ENCODE measurements around the gene TEX22. TPM values are rescaled to one million over a fixed set of nuclear protein-coding genes. Genes with fewer than 3 reads are reported as not detected.

TEX22 gene
- total RNA-seq, 4 donors from 2014 or later = under 0.01 to 0.19 (median 0.17) TPM; not detected in 1

- H3K27me3 ChIP-seq = no peaks in the 10 kb centered on the region
- no peak overlapping the region for H3K4me3 ChIP-seq
- intact Hi-C loops (cut with DNase I) = no loop called here
These were observed 21.6 kb upstream of the TEX22 start for GRCh38 chr14:105376521-105377440.

GRCh38 chr14:105377555-105378182 is 20.7 kb upstream of the TEX22 start:
- TF ChIP-seq POLR2A (IDR thresholded peaks at IDR 0.05; ENCODE audit: low read depth) (no peak), POLR2AphosphoS5 (IDR thresholded peaks at IDR 0.05) (no peak), EP300 (IDR thresholded peaks at IDR 0.05) (no peak)
- no peaks in the 10 kb centered on the region for H3K4me1 ChIP-seq
- WGBS = 88% methylated on average over 23 of the region's 23 CpGs
- peaks cover 25 to 47% (median 32%) of the 10 kb centered on the region in 4 donors for H3K36me3 ChIP-seq
- H3K9me3 ChIP-seq = no peaks in the 10 kb centered on the region
- no peak for DNase-seq (ENCODE audit: extremely low spot score)
- H3K27me3 ChIP-seq = no peaks in the 10 kb centered on the region
- intact Hi-C loops (cut with DNase I) = no loop called here
- no peak overlapping the region for H3K27ac ChIP-seq (replicated peaks in 1 of 4)
- H3K4me3 ChIP-seq = no peak overlapping the region

More at GRCh38 chr14:105376521-105377440, 21.6 kb upstream of the TEX22 start:
- no peaks in the 10 kb centered on the region for H3K4me1 ChIP-seq
- peaks cover 16 to 39% (median 23%) of the 10 kb centered on the region in 4 donors for H3K36me3 ChIP-seq
- H3K27ac ChIP-seq (replicated peaks in 1 of 4) = no peak overlapping the region
- 86% methylated on average over 16 of the region's 34 CpGs for WGBS
- no peak for DNase-seq (ENCODE audit: extremely low spot score)
- no peaks in the 10 kb centered on the region for H3K9me3 ChIP-seq
- TF ChIP-seq CTCF (IDR thresholded peaks at IDR 0.05) (no peak), POLR2A (IDR thresholded peaks at IDR 0.05; ENCODE audit: low read depth) (no peak), EP300 (IDR thresholded peaks at IDR 0.05) (no peak), POLR2AphosphoS5 (IDR thresholded peaks at IDR 0.05) (no peak)

- no peak overlapping the region for H3K4me3 ChIP-seq
- H3K27ac ChIP-seq (replicated peaks in 1 of 4) = no peak overlapping the region
- H3K9me3 ChIP-seq = no peaks in the 10 kb centered on the region
- no peaks in the 10 kb centered on the region for H3K4me1 ChIP-seq
- H3K36me3 ChIP-seq = peaks cover 28 to 51% (median 37%) of the 10 kb centered on the region in 4 donors
- TF ChIP-seq EP300 (IDR thresholded peaks at IDR 0.05) (no peak), POLR2A (IDR thresholded peaks at IDR 0.05; ENCODE audit: low read depth) (no peak), CTCF (IDR thresholded peaks at IDR 0.05) (no peak), POLR2AphosphoS5 (IDR thresholded peaks at IDR 0.05) (no peak)
- no peak for DNase-seq (ENCODE audit: extremely low spot score)
- H3K27me3 ChIP-seq = no peaks in the 10 kb centered on the region
- intact Hi-C loops (cut with DNase I) = no loop called here
- WGBS = 89% methylated on average over 11 of the region's 11 CpGs
These were observed 20.1 kb upstream of the TEX22 start for GRCh38 chr14:105378199-105378598.

- intact Hi-C loops (cut with DNase I) = no loop called here
- Histone ChIP-seq H3K9me3 (no peaks in the 10 kb centered on the region), H3K4me1 (no peaks in the 10 kb centered on the region), H3K4me3 (no peak overlapping the region), H3K36me3 (peaks cover 37 to 57% (median 46%) of the 10 kb centered on the region in 4 donors), H3K27me3 (no peaks in the 10 kb centered on the region), H3K27ac (replicated peaks in 1 of 4) (no peak overlapping the region)
- 92% methylated on average over 11 of the region's 17 CpGs for WGBS
- no peak for DNase-seq (ENCODE audit: extremely low spot score)
- TF ChIP-seq POLR2A (IDR thresholded peaks at IDR 0.05; ENCODE audit: low read depth) = no peak
- no peak for TF ChIP-seq CTCF (IDR thresholded peaks at IDR 0.05)
These were observed 19.3 kb upstream of the TEX22 start for GRCh38 chr14:105378873-105379685.

Data from esophagus muscularis mucosa (tissue), 4 donors.